ENCODE data around the gene FXYD1. TPM values are rescaled to one million over a fixed set of nuclear protein-coding genes. Genes with fewer than 3 reads are reported as not detected.

The FXYD1 gene
- total and polyA plus RNA-seq, 2 donors (not counting 3 experiments of a cell fraction or from before 2014, with no cell fraction given): not detected

DNA sequence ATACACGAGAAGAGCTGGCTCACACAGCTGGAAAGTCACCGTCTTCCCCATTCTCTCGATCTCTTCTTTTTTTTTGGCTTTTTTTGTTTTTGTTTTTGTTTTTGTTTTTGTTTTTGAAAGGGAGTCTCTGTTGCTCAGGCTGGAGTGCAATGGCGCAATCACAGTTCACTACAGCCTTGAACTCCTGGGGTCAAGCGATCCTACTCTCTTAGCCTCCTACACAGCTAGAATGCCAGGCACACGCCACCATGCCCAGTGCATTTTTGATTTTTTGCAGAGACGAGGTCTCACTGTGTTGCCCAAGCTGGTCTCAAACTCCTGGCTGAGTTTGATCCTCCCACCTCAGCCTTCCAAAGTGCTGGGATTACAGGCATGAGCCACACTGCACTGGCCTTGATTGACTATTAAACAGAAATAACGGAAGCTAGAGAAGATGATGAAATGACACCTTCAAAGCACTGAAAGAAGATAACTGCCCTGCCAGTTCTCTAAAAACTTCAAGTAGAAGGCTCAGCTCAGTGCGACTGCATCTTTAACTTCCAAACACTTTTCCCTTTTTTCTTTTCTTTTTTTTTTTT is 19.0 kb upstream of the FXYD1 start:
- Histone ChIP-seq H3K4me1 (ENCODE audit: control insufficient read depth, extremely low read depth, insufficient read depth, low read length) (peaks cover 3% of the 10 kb centered on the region), H3K4me3 (replicated peaks in 1 of 3; ENCODE audit: insufficient read depth in 1 of 3, low read depth in 1 of 3, low read length in 3 of 3) (no peak overlapping the region), H3K4me2 (ENCODE audit: insufficient read depth, low read length) (no peak overlapping the region), H3K27me3 (ENCODE audit: control insufficient read depth in 2 of 2, insufficient read depth in 2 of 2, low read length in 2 of 2) (no peaks in the 10 kb centered on the region), H4K20me1 (replicated peaks; ENCODE audit: control insufficient read depth, extremely low read depth, insufficient read depth, low read length) (no peaks in the 10 kb centered on the region), H3K27ac (ENCODE audit: insufficient read depth, low read depth, low read length) (no peak overlapping the region), H3K36me3 (ENCODE audit: control insufficient read depth in 2 of 2, extremely low read depth in 1 of 2, insufficient read depth in 2 of 2, low read length in 2 of 2) (no peaks in the 10 kb centered on the region), H3K9ac (replicated peaks; ENCODE audit: extremely low read depth, insufficient read depth, low read length) (no peak overlapping the region), H3K9me1 (replicated peaks; ENCODE audit: control insufficient read depth, extremely low read depth, insufficient read depth, low read length) (no peaks in the 10 kb centered on the region), H3K79me2 (ENCODE audit: control insufficient read depth, insufficient read depth, low read length) (no peaks in the 10 kb centered on the region), H2AFZ (ENCODE audit: low read depth, low read length) (no peak overlapping the region), H3K9me3 (replicated peaks; ENCODE audit: control insufficient read depth, insufficient read depth, low read length) (no peaks in the 10 kb centered on the region)
- BruUV-seq (replicated peaks): no TSS peak
- TF ChIP-seq MYC (IDR thresholded peaks at IDR 0.05; ENCODE audit: low read depth, low read length): no peak
- DNase-seq (ENCODE audit: low read depth, low spot score): no peak
- POLR2A ChIA-PET: no interaction called here
- CTCF ChIA-PET: interaction anchor here (2.3 kb wide), 1 partner anchor 16 kb away, joined by 12 read pairs; the partner anchor contains the start of gene LGI4
- intact Hi-C loops (cut with micrococcal nuclease) (no loop called here), dilution Hi-C loops (cut with MboI; ENCODE audit: extremely low pct_ligation_motif_present, low sequenced_read_pairs) (no loop called here)
- FAIRE-seq: no peak

DNA sequence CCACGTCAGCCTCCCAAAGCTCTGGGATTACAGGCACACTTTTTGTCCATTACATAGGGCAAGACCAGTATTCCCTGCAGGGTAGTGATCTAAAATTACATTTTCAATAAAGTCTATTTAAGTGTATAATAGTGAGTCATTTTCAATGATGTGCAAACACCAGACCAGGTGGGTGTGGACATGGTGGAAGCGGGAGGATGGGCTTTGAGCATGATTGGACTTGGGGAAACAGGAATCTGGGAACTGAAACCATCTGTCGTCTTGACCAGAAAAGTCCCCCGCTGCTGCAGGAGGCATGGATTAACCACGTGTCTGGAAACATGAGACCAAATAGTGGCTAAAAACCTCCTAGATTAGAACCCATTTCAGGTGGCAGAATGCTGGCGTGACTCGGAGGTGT is 18.1 kb upstream of the FXYD1 start:
- no peaks in the 10 kb centered on the region for H3K79me2 ChIP-seq (ENCODE audit: control insufficient read depth, insufficient read depth, low read length)
- no peaks in the 10 kb centered on the region for H3K9me3 ChIP-seq (replicated peaks; ENCODE audit: control insufficient read depth, insufficient read depth, low read length)
- POLR2A ChIA-PET: no interaction called here
- intact Hi-C loops (cut with micrococcal nuclease): no loop called here
- no peak overlapping the region for H2AFZ ChIP-seq (ENCODE audit: low read depth, low read length)
- CTCF ChIA-PET: interaction anchor here (2.3 kb wide), 1 partner anchor 15 kb away, joined by 12 read pairs; the partner anchor contains the start of gene LGI4
- peaks cover 3% of the 10 kb centered on the region for H3K4me1 ChIP-seq (ENCODE audit: control insufficient read depth, extremely low read depth, insufficient read depth, low read length)
- no peaks in the 10 kb centered on the region for H3K36me3 ChIP-seq (ENCODE audit: control insufficient read depth in 2 of 2, extremely low read depth in 1 of 2, insufficient read depth in 2 of 2, low read length in 2 of 2)
- FAIRE-seq (no peak), DNase-seq (ENCODE audit: low read depth, low spot score) (no peak)
- H3K9ac ChIP-seq (replicated peaks; ENCODE audit: extremely low read depth, insufficient read depth, low read length): no peak overlapping the region
- dilution Hi-C loops (cut with MboI; ENCODE audit: extremely low pct_ligation_motif_present, low sequenced_read_pairs): no loop called here
- TF ChIP-seq FOS (IDR thresholded peaks at IDR 0.05; ENCODE audit: borderline replicate concordance, insufficient read depth, low read length) (no peak), GATA2 (IDR thresholded peaks at IDR 0.05; ENCODE audit: insufficient read depth, insufficient read length, low read depth, low read length) (no peak)
- H3K4me3 ChIP-seq (replicated peaks in 1 of 3; ENCODE audit: insufficient read depth in 1 of 3, low read depth in 1 of 3, low read length in 3 of 3): no peak overlapping the region
- no peaks in the 10 kb centered on the region for H4K20me1 ChIP-seq (replicated peaks; ENCODE audit: control insufficient read depth, extremely low read depth, insufficient read depth, low read length)
- H3K27ac ChIP-seq (ENCODE audit: insufficient read depth, low read depth, low read length): no peak overlapping the region
- H3K27me3 ChIP-seq (ENCODE audit: control insufficient read depth in 2 of 2, insufficient read depth in 2 of 2, low read length in 2 of 2): no peaks in the 10 kb centered on the region
- H3K9me1 ChIP-seq (replicated peaks; ENCODE audit: control insufficient read depth, extremely low read depth, insufficient read depth, low read length): no peaks in the 10 kb centered on the region
- BruUV-seq (replicated peaks): no TSS peak
- no peak overlapping the region for H3K4me2 ChIP-seq (ENCODE audit: insufficient read depth, low read length)
